Neuron (in vitro differentiated cells): ENCODE measurements around the gene AGAP1.

Source experiments
- H2AFZ ChIP-seq: one replicate; pipeline ENCODE4 v1.6.1; 2013; ENCODE audit warnings: low read depth, mild to moderate bottlenecking, inconsistent platforms, low read length, moderate library complexity
- H3K27me3 ChIP-seq: one replicate; pipeline ENCODE4 v1.6.1; 2013; ENCODE audit warnings: low read length; ENCODE audit not compliant: insufficient read depth
- H3K36me3 ChIP-seq: one replicate; pipeline ENCODE4 v1.6.1; 2013; ENCODE audit warnings: low read length; ENCODE audit not compliant: insufficient read depth
- H3K4me1 ChIP-seq: one replicate; pipeline ENCODE4 v1.6.1; 2013; ENCODE audit warnings: low read length; ENCODE audit not compliant: insufficient read depth
- H3K4me3 ChIP-seq: 2 replicates; pipeline ENCODE4 v1.5.1; 2013; ENCODE audit warnings: mild to moderate bottlenecking, low read length, moderate library complexity
- H3K9me3 ChIP-seq: one replicate; pipeline ENCODE4 v1.6.1; 2013; ENCODE audit warnings: low read length

AGAP1 gene

DNA sequence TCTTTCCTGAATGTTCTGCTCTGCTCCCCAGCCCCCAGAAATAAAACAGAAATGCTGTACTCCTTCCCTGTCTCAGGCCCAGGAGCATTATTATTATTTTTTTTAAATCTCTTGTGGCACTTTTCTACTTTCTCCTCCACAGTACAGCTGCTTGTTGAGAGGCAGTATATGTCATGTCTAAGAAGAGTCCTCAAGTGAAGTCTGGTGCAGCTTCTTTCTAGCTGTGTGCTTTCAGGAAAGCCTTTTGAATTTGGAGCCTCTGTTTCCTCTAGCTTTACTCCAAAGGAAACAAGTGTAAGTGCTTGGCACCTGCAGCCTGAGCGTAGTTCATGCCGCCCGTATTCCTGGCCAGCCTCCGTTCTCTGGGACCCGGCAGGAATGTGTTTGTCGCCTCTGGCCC is 22.4 kb downstream of the AGAP1 start:
- no peaks in the 10 kb centered on the region for H3K27me3 ChIP-seq
- no peaks in the 10 kb centered on the region for H3K4me1 ChIP-seq
- H3K36me3 ChIP-seq, result no peaks in the 10 kb centered on the region
- H2AFZ ChIP-seq, result no peak overlapping the region
- no peak overlapping the region for H3K4me3 ChIP-seq
- peaks cover 11% of the 10 kb centered on the region for H3K9me3 ChIP-seq

DNA sequence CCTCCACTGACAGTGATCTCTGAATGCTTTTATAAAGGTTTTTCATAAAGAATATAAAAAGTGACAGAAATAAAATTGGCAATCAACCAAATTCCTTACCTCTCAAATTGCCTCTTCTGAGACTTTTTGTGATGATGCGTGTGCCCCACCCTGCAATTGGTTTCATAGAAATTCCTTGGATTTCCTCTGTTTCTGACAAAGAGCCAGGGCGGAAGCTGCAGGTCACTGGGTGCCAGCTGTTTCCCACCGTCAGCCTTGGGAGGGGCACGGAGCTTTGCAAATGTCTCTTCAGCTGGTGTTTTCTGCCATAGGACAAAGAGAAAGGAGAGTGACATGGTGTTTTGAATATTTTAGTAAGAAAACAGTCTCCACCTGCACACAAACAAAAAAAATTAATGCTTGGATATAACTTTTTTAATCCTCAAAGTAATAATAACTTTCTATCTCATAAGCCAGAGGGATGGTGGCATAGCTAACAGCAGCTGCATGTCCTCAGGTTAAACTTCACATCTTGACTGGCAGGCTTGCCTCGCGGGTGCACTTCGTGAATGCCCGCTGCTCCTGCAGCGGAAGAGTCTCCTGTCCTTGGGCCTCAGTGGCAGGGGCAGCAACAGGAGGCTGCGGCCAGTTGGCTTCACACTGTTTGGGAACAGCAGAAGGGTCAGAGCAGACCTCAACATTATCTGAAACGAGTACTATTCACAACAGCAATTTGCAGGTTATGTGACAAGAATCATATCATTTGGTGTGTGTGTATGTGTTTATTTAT is 24.7 kb downstream of the AGAP1 start:
- Histone ChIP-seq H3K4me1 (no peaks in the 10 kb centered on the region), H3K9me3 (peaks cover 14% of the 10 kb centered on the region), H3K4me3 (no peak overlapping the region), H2AFZ (no peak overlapping the region), H3K27me3 (no peaks in the 10 kb centered on the region), H3K36me3 (no peaks in the 10 kb centered on the region)

DNA sequence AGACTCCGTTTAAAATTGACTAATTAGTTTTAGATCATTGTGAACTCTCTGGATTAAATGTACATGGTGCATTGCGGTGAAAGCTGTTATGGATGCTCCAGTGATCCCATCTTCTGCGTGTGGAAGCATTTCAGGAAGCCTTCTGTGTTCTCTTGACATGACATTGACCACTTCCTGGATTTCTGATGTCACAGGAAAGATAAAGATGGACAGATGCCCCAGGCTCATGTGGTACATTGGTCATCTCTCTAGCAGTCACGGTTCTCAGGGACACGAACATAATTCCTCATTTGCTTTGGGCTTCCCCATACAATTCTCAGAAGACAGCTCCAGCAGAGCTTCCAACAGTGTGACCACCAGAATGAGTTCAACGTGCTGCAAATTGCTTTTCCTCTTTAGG is 26.9 kb downstream of the AGAP1 start:
- H3K9me3 ChIP-seq, result peaks cover 11% of the 10 kb centered on the region
- H3K27me3 ChIP-seq, result no peaks in the 10 kb centered on the region
- no peaks in the 10 kb centered on the region for H3K36me3 ChIP-seq
- no peaks in the 10 kb centered on the region for H3K4me1 ChIP-seq
- H3K4me3 ChIP-seq, result no peak overlapping the region
- no peak overlapping the region for H2AFZ ChIP-seq

DNA sequence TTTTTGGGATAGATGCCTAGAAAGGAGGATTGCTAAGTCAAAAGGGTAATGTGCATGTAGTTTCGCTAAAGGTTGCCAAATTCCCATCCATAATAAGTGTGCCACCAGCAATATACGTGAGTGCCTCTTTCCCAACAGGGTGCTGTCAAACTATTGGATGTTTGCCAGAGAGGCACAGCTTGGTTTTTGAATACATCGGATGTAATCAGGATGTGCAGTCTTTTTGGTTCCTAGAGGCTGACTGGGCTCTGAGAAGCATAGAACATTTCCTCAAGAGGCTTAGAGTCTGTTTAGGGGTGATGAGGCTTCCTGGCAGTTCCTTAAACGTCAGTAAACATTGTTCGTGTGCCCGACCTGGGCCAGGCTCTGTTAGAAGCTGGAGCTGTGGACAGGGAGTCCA is 28.0 kb downstream of the AGAP1 start:
- Histone ChIP-seq H3K36me3 (no peaks in the 10 kb centered on the region), H3K27me3 (no peaks in the 10 kb centered on the region), H3K9me3 (peaks cover 6% of the 10 kb centered on the region), H3K4me3 (no peak overlapping the region), H3K4me1 (no peaks in the 10 kb centered on the region), H2AFZ (no peak overlapping the region)

DNA sequence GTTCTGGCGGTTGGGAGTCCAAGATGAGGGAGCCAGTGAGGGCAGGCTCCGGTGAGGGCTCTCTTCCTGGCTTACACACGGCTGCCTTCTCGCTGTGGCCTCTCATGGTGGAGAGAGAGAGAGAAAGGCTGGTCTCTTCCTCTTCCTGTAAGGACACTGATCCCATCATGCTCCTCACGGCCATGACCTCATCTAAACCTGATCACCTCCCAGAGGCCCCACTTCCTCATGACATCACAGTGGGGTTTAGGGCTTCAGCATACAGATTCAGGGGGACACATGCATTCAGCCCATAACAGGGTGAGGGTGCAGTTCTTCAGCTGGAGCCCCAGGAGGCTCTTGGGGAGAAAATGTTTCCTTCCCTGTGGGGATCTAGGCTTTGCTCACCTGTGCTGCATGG is 29.2 kb downstream of the AGAP1 start:
- H3K4me1 ChIP-seq, result no peaks in the 10 kb centered on the region
- no peaks in the 10 kb centered on the region for H3K36me3 ChIP-seq
- H3K9me3 ChIP-seq, result peaks cover 6% of the 10 kb centered on the region
- H2AFZ ChIP-seq, result no peak overlapping the region
- H3K4me3 ChIP-seq, result no peak overlapping the region
- H3K27me3 ChIP-seq, result no peaks in the 10 kb centered on the region

DNA sequence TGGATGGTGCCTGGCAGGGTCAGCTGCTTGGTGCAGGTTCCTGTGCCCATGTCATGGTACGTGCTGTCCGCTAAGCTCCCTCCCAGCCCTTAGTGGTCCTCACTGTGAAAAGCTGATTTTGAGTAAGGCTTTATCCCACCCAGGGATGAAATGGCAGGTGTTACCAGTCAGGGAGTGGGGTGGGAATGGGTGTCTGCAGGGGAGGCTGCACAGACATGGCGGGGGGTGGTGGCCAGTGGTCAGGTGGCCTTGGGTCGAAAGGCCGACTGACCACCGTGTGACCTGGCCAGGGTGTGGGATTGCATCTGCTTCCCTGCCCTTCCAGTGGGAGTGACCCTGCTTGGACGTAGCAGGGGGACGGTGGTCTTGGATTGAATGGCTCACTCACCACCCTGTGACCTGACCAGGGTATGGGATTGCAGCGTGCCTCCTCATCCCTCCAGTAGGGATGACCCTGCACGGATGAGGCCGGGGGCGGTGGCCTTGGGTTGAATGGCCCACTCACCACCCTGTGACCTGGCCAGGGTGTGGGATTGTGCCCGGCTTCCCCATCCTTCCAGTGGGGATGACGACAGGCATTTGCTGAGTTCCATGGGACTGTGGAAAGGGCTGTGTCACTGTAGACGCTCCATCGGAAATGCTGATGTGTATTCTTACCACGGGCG is 29.8 kb downstream of the AGAP1 start:
- Histone ChIP-seq H3K36me3 (no peaks in the 10 kb centered on the region), H3K27me3 (no peaks in the 10 kb centered on the region), H3K4me1 (no peaks in the 10 kb centered on the region)

DNA sequence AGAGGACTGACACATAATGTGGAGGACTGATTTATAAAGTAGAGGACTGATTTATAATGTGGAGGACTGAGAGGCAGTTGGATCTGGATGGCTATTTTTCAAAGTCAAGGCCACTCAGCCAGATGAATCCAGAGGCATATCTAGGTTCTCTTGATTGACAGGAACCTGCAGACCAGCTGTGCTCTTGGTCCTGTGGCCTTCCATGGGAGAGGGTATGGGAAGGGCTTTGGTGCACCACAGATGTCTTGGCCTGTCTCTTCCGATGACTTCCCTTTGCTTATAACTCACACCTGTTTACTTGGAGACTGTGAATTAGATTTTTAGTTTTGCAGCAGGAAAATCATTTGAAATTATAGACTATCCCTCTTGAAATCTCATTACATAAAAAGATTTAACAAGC is 32.3 kb downstream of the AGAP1 start:
- Histone ChIP-seq H3K9me3 (peaks cover 7% of the 10 kb centered on the region), H3K4me1 (no peaks in the 10 kb centered on the region), H2AFZ (no peak overlapping the region), H3K36me3 (no peaks in the 10 kb centered on the region), H3K27me3 (no peaks in the 10 kb centered on the region), H3K4me3 (no peak overlapping the region)

More for the DNA sequence above, 29.8 kb downstream of the AGAP1 start:
- Histone ChIP-seq H3K9me3 (peaks cover 6% of the 10 kb centered on the region), H2AFZ (no peak overlapping the region), H3K4me3 (no peak overlapping the region)

DNA sequence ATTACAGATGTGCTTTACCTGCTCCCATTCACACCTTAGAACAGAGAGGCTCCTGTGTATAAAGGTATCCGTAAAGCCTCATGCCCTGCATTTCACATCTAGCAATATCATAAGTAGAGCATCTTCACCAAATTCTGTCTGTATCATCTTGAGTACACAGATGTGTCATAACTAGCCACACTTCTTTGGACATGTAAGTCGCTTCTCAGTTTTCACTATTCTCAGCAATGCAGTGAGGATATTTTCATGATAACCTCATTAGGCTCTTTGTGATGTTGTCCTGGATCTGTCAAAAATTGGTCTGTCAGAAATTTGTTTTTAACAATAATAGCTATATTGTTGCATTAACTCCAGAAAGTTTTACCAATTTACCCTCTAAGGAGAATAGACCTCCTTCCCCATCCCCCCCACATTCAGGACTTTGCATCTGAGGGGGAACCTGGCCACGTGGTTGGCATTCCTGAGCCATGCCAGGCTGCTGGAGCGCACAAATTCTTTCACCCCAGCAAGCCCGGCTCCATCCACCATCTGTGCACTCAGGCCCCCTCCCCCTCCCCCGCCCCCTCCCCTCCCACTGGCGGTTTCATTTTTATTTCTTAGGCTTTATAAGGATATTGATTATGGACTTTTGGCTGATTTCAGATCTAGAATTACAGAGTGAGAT is 34.1 kb downstream of the AGAP1 start:
- H3K9me3 ChIP-seq, result peaks cover 3% of the 10 kb centered on the region
- no peaks in the 10 kb centered on the region for H3K36me3 ChIP-seq
- no peaks in the 10 kb centered on the region for H3K4me1 ChIP-seq
- no peaks in the 10 kb centered on the region for H3K27me3 ChIP-seq
- no peak overlapping the region for H3K4me3 ChIP-seq
- no peak overlapping the region for H2AFZ ChIP-seq

DNA sequence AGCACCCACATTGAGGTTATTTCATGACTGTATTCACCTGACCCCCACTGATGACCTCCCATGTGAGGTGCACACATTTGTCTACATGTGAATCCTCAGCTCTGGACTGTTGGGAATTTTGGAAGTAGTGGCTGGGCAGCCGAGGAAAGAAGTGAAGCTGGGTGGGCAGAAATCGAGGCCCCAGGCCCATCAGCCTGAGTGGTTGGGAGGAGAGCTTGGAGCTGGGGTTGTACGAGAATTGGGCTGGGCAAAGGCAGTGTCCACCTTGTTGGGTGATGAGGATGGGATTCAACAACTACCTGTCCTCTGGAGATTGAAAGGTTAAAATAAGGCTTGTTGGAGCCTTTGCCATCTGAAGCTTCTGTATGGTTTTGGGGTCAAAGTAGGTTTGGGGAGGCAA is 35.8 kb downstream of the AGAP1 start:
- Histone ChIP-seq H3K4me3 (no peak overlapping the region), H3K4me1 (no peaks in the 10 kb centered on the region), H3K27me3 (no peaks in the 10 kb centered on the region), H2AFZ (no peak overlapping the region), H3K9me3 (peaks cover 3% of the 10 kb centered on the region), H3K36me3 (no peaks in the 10 kb centered on the region)

DNA sequence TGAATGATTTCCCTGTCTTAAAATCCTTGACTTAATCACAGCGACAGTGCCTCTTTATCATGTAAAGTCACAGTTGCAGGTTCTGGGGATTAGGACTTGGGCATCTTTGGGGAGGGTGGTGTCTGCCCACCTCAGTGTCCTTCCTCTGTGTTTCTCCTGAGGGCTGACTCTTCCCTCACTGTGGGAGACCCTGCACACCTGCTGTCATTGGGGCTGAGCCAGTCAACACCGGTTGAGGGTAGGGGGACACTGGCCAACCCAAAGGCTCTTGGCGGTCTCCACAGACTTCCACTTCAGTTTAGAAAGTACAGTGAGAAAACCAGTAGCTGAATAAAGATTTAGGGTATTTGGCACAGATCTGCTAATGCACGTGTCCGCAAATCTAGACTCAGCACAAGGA is 36.9 kb downstream of the AGAP1 start:
- no peaks in the 10 kb centered on the region for H3K27me3 ChIP-seq
- no peak overlapping the region for H2AFZ ChIP-seq
- H3K4me1 ChIP-seq, result peaks cover 4% of the 10 kb centered on the region
- no peak overlapping the region for H3K4me3 ChIP-seq
- peaks cover 3% of the 10 kb centered on the region for H3K9me3 ChIP-seq
- H3K36me3 ChIP-seq, result no peaks in the 10 kb centered on the region

DNA sequence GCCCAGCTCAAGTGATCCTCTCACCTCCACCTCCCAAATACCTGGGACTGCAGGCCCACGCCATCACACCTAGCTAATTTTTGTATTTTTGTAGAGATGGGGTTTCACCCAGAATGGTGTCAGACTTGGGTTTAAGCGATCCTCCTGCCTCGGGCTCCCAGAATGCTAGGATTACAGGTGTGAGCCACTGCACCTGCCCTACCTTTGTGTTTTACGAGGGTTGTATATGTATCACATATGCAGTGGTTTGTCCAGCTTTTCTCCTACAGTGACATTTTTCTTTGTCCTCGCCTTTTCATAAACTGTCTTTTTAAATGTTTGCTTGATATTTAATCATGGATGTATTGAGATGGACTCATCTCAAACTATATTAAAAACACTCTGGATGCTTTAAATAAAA is 38.5 kb downstream of the AGAP1 start:
- H3K36me3 ChIP-seq, result no peaks in the 10 kb centered on the region
- H2AFZ ChIP-seq, result no peak overlapping the region
- no peaks in the 10 kb centered on the region for H3K27me3 ChIP-seq
- H3K4me1 ChIP-seq, result peaks cover 5% of the 10 kb centered on the region
- no peak overlapping the region for H3K4me3 ChIP-seq
- H3K9me3 ChIP-seq, result peaks cover 3% of the 10 kb centered on the region

DNA sequence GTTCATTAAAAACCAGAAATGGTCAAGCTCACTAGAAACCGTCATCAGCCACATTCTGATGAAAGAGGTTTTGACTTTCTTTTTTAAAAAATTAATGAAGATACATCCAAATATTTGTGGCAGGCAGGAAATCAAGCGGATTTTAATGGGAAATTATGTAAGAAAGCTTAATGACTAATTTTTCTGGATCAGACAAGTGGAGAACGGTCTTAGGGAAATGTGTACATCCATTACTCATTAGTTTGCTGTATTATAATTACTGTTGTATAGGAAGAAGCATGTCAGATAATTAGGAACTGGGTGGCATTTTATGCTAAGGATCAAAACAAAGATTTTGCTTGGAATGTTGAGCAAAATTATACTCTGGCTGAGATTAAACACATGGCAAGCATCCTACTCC is 39.4 kb downstream of the AGAP1 start:
- Histone ChIP-seq H3K9me3 (peaks cover 3% of the 10 kb centered on the region), H3K4me1 (peaks cover 5% of the 10 kb centered on the region), H3K36me3 (no peaks in the 10 kb centered on the region), H3K27me3 (no peaks in the 10 kb centered on the region), H2AFZ (no peak overlapping the region), H3K4me3 (no peak overlapping the region)

DNA sequence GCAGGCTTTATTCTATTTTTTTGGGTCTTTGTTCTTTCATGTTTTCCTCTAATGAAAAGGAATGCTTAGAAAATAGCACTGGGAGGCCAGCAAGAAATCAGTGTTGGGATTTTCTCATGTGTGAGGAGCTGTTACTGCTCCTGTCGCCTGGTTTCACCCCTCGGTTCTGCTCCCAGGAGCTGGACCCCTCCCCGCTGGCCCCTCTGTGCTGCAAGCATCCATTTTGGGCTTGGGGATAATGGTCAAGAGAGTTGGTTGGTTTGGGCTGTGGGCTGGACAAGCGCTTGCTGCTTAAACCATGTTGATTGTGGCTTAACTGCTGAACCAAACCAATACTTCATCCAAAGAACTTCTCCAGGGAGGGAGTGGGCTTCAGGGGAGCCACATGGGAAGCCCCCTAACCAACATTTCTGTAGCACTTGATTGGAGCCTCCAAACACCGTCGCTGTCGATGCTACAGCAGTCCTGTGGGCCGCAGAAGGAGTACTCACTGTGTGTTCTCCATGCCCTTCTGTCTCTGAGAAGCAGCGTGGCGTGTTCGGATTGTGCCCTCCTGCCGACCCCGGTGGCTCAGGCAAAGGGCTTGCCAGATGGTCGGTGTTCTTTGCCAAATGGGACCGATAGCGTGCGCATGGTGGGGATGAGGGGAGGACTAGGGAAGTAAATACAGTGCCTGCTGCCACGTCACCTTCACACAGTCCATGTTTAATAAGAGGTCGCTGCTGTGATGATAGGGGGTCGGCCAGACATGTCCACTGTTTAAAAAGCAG is 40.0 kb downstream of the AGAP1 start:
- Histone ChIP-seq H3K9me3 (peaks cover 3% of the 10 kb centered on the region), H3K27me3 (no peaks in the 10 kb centered on the region), H3K4me1 (peaks cover 5% of the 10 kb centered on the region), H2AFZ (no peak overlapping the region), H3K4me3 (no peak overlapping the region), H3K36me3 (no peaks in the 10 kb centered on the region)
